Measurements from ENCODE around the gene LIF. TPM values are rescaled to one million over a fixed set of nuclear protein-coding genes. Genes with fewer than 3 reads are reported as not detected.

Gene LIF
- total RNA-seq, 1 experiment from 2014 or later: 75.4 TPM

GRCh38 chr22:30197389-30197788 is 49.2 kb downstream of the LIF start (continued):
- TF ChIP-seq CTCF (IDR thresholded peaks at IDR 0.05 in 2 of 3, conservative IDR thresholded peaks at IDR 0.05 in 1 of 3; ENCODE audit: borderline replicate concordance in 1 of 3, insufficient read depth in 1 of 3, low read depth in 2 of 3, low read length in 2 of 3): no peak

GRCh38 chr22:30196880-30197336 is 49.7 kb downstream of the LIF start:
- no peaks in the 10 kb centered on the region for H3K79me2 ChIP-seq (ENCODE audit: insufficient read depth, low read length)
- intact Hi-C loops (cut with micrococcal nuclease): loop anchor here (5.0 kb wide), 1 partner anchor 55 kb away; no protein-coding TSS in a partner anchor
- no peaks in the 10 kb centered on the region for H4K20me1 ChIP-seq (ENCODE audit: insufficient read depth)
- H3K4me2 ChIP-seq (ENCODE audit: low read length): peak overlapping the region; percentile 68
- peaks cover 25 to 62% of the 10 kb centered on the region in 2 experiments for H3K4me1 ChIP-seq (ENCODE audit: control insufficient read depth in 1 of 2, insufficient read depth in 2 of 2, low read length in 2 of 2)
- DNase-seq (ENCODE audit: low read depth, low spot score): no peak
- H3K9ac ChIP-seq (ENCODE audit: low read length): peak overlapping the region; percentile 62
- H3K9me3 ChIP-seq (ENCODE audit: control insufficient read depth in 1 of 2, insufficient read depth in 1 of 2, low read depth in 1 of 2, low read length in 2 of 2): peaks cover 0 to 4% of the 10 kb centered on the region in 2 experiments; a peak in 1 of 4 replicates
- ATAC-seq: peak; percentile 27
- RAD21 ChIA-PET (ENCODE audit: low non-redundant PET in 1 of 2, low total read pairs in 2 of 2, uncharacterized antibody in 2 of 2, unreplicated experiment in 2 of 2): no interaction called here
- peak overlapping the region; percentile 84 for H2AFZ ChIP-seq (ENCODE audit: low read depth, low read length, poor library complexity, severe bottlenecking)
- CTCF ChIA-PET: no interaction called here
- peak overlapping the region; percentile 66 for H3K27ac ChIP-seq (ENCODE audit: low read depth, low read length)
- no peaks in the 10 kb centered on the region for H3K27me3 ChIP-seq (ENCODE audit: insufficient read depth, low read length)
- POLR2A ChIA-PET: interaction anchor here (1.1 to 4.6 kb wide), 11 partner anchors 9 to 89 kb away, joined by 3 to 43 read pairs (median 7); no protein-coding TSS in a partner anchor
- BruUV-seq (replicated peaks): no TSS peak
- H3K36me3 ChIP-seq (ENCODE audit: control insufficient read depth in 1 of 2, insufficient read depth in 2 of 2, low read length in 2 of 2): peaks cover 0 to 4% of the 10 kb centered on the region in 2 experiments; a peak in 1 of 4 replicates
- H3K4me3 ChIP-seq (replicated peaks in 1 of 2; ENCODE audit: low read depth in 1 of 2, low read length in 2 of 2): peak overlapping the region; percentile 8 to 26; a peak in 2 of 4 replicates
- no peaks in the 10 kb centered on the region for H3K9me2 ChIP-seq (ENCODE audit: insufficient read depth)
- TF ChIP-seq REST (IDR thresholded peaks at IDR 0.05; ENCODE audit: low read depth) (no peak), POLR2AphosphoS5 (IDR thresholded peaks at IDR 0.05; ENCODE audit: low read depth, low read length) (no peak), EZH2 (IDR thresholded peaks at IDR 0.05) (no peak), MAX (IDR thresholded peaks at IDR 0.05) (no peak), ZFX (IDR thresholded peaks at IDR 0.05) (no peak), TCF7L2 (IDR thresholded peaks at IDR 0.05; ENCODE audit: borderline replicate concordance, extremely low read depth, insufficient read depth, insufficient read length) (no peak), EZH2phosphoT487 (IDR thresholded peaks at IDR 0.05; ENCODE audit: borderline replicate concordance) (no peak), CEBPB (IDR thresholded peaks at IDR 0.05; ENCODE audit: low read depth) (no peak), JUND (IDR thresholded peaks at IDR 0.05) (no peak), YY1 (IDR thresholded peaks at IDR 0.05; ENCODE audit: extremely low read depth, insufficient replicate concordance, low read depth, low read length) (no peak), EGR1 (IDR thresholded peaks at IDR 0.05; ENCODE audit: low read depth) (no peak), ZNF274 (IDR thresholded peaks at IDR 0.05; ENCODE audit: low read depth, low read length) (no peak), ATF3 (IDR thresholded peaks at IDR 0.05) (no peak), SIN3A (IDR thresholded peaks at IDR 0.05; ENCODE audit: low read depth) (no peak), CBX3 (IDR thresholded peaks at IDR 0.05; ENCODE audit: low read depth) (no peak), ZBTB33 (IDR thresholded peaks at IDR 0.05; ENCODE audit: extremely low read depth, insufficient replicate concordance, low read length) (no peak)
